HTR-8/SVneo (cell line): ENCODE data around the gene ANKRD49.

Experiments
- DNase-seq: peaks from one replicate; pipeline ENCODE4 v3.0.0; 2011; ENCODE audit warnings: low spot score, mixed read lengths; ENCODE audit not compliant: insufficient read length
- FAIRE-seq: peaks from 2 replicates; lab custom pipeline; 2011; peaks lifted over from hg19 to GRCh38; lab: Jason Lieb, UNC

The ANKRD49 gene, protein sequence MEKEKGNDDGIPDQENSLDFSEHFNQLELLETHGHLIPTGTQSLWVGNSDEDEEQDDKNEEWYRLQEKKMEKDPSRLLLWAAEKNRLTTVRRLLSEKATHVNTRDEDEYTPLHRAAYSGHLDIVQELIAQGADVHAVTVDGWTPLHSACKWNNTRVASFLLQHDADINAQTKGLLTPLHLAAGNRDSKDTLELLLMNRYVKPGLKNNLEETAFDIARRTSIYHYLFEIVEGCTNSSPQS

GRCh38 chr11:94493281-94494125 is at the start of gene ANKRD49, which contains the start of gene MRE11:
Gene ANKRD49, plus strand, starts transcription at chr11:94493984. Its CDS starts 2,710 bp downstream, at chr11:94496694.
Gene MRE11, minus strand, starts transcription at chr11:94493844. Its CDS starts 1,043 bp downstream, at chr11:94492801.
- peak; percentile 93 for DNase-seq
- peak; percentile 99 for FAIRE-seq

DNA sequence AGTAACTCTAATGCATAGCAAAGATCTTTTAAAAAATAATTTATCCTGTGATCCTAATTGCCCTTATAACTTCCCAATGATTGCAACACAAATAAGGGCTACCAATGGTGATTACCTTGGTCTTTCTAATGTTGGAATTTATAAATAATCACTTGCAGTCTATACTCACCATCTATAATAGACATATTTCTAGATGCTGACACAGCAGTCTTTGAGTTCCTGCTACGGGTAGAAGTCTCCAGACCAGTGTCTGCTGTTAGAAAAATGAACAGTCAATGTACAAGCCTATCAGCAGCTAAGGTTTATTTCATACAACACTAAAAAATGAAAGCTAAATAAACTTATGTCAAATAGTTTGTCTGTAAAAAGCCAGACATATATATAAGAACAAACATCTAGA is 48.1 kb upstream of the ANKRD49 start:
- DNase-seq (no peak), FAIRE-seq (no peak)

- DNase-seq (no peak), FAIRE-seq (no peak)
Observed at GRCh38 chr11:94447149-94447548, 46.6 kb upstream of the ANKRD49 start.

DNA sequence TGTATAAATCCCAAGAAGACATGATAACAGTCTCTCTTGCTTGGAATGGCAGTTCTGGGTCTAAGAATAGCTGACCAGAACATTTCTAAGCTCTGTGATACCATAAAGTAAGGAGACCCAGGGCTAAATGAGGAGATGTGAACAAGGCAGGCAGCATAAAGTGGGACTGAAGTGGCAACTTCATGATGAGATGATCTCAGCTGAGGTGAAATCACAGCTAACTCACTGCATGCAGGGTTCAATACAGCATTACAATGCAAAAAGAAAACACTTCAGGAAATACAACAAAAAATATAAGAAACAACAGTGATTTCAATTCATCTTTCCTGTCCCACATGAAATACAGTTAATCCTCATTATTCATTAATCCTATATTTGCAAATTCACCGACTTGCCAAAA is 44.8 kb upstream of the ANKRD49 start:
- no peak for FAIRE-seq
- DNase-seq: no peak

- DNase-seq (no peak), FAIRE-seq (peak; percentile 86)
Observed at GRCh38 chr11:94449437-94449836, 44.3 kb upstream of the ANKRD49 start.

DNA sequence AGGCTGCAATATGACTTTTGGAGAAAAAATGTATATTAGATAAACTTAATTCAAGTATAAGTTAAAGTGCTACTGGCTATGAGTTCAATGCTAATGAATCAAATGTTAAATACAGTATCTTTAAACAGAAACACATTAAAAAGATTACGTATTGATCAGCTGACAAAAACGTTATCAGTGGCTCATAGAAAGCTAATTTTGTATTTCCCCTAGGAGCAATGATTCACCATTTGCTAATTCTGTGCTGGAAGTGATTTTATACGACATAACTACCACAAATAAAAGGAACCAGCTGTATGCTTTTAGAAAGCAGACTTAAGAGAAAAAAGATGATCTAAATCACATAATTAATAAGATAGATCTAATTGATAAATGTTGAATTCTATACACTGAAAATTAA is 43.7 kb upstream of the ANKRD49 start:
- DNase-seq: no peak
- no peak for FAIRE-seq

- DNase-seq (no peak), FAIRE-seq (no peak)
Observed at GRCh38 chr11:94452988-94453387, 40.8 kb upstream of the ANKRD49 start.

DNA sequence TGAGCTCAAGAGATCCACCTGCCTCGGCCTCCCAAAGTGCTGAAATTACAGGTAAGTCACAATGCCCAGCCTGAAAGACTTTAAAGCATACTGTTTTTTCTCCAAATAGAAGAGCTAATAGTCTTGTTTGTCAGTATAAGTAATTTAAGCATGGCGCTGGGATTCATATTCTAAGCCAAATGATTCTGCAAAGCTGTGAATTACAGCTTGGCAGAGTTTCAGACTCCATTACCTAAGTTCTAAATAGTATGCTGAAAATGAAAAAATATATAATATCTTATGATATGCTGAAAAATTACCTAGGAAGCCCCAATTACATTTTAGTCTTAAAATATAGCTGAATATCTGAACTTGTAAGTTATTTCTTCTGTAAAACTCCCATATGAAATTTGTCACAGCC is 39.5 kb upstream of the ANKRD49 start:
- FAIRE-seq (no peak), DNase-seq (no peak)

DNA sequence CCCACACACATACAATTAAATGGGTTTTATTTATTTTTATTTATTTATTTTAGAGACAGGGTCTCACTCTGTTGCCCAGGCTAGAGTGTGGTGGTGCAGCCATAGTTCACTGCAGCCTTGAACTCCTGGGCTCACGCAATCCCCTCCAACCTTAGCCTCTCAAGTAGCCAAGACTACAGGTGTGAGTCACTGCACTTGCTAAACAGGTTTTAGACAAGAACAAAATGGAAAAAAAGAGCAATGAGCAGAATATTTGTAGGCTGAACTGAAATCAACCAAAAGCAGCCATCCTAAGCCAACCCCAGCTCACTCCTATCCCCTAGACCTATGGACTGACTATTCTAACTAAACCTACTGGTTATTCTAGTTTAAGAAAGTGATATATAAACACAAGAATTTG is 37.9 kb upstream of the ANKRD49 start:
- DNase-seq (no peak), FAIRE-seq (no peak)

- no peak for FAIRE-seq
- no peak for DNase-seq
Observed at GRCh38 chr11:94457118-94458029, 36.4 kb upstream of the ANKRD49 start.

DNA sequence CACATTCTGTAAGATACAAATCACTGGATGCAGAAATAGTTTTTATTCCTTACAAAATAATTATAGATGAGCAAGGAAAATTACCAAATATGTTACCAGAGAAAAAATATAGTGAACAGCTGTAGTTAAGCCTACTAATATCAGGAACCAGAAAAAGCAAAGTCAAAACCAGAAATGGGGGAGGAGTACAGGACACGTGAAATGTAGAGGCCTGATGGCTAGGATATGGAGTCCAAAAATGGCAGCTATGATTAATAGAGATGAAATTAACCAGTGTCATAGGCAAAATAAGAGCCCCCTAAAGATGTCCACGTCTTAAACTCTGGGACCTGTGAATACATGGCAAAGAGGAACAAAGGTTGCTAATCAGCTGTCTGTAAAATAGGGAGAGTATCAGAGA is 34.2 kb upstream of the ANKRD49 start:
- DNase-seq: no peak
- FAIRE-seq: no peak

DNA sequence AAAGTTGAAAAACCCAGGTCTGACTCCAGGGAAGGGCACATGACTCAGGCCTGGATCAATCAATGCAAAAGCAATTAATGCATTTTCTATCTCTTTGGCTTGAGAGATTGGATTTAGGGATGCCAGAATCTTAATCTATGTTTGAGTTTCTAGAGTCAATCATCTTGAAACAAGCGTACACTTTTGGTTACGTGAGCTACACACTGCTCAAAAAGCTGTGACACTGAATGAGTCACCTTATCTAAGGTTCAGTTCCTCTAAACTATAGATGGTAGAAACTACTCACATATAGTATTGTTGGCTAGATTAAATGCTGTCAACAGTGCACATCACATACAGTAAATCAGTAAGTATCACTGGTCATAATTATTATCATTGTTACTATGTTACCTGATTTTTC is 24.4 kb upstream of the ANKRD49 start:
- no peak for FAIRE-seq
- DNase-seq: no peak

DNA sequence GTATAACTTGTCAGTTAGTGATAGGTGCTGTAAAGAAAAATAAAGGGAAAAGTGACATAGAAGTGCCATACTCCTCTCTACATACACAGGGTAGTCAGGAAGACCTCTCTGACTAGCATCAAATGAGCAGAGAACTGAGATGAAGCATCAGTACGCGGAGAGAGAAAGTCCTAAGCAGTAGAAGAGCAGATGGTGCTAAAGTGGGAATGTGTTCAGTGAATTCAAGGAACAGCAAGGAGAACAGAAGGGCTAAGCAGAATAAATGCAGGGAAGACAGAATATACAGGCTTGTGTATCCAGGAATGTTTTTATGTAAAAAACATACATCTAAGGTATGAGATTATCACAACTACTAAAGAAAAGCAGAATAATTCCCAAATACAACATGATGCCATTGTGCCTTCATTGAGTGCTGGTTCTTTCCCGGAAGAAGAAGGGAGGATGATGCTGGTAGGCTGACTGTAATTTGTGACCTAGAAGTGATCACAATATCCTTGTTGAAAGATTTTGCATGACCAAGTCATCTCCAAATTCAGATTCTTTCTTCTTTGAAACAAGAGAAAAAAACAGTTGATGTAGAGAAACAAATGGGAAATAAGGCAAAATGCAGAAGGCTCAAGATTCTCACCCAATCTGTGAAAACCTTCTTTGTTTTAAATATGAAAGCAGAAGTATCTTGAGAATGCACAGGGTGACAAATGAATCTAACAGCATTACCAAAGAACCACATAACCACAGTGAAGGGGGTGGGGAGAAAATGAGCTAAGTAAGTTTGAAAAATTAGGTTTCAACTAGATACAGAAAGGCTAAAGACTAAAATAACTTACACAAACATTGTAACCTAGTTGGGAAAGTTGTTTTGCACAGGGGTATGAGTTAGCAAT is 20.6 kb upstream of the ANKRD49 start:
- no peak for FAIRE-seq
- no peak for DNase-seq

DNA sequence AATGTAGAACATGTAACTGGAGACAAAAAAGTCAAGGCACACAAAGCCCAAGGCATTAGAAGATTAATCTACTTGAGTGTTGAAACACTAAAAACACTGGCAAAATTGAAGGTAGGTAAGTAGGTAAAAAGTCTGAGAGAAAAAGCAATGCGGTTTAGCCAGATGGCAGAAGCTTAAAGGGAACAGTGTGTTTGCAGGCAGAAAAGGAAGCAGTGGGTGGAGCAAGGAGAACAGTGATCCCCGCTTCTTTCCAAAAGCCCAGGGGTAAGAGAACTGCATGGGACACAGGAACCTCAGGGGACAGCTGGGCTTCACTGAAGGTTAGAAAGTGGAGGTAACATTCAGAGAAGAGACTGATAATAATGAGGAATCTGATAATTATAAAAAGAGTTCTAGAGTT is 16.2 kb upstream of the ANKRD49 start:
- FAIRE-seq: no peak
- DNase-seq: no peak

DNA sequence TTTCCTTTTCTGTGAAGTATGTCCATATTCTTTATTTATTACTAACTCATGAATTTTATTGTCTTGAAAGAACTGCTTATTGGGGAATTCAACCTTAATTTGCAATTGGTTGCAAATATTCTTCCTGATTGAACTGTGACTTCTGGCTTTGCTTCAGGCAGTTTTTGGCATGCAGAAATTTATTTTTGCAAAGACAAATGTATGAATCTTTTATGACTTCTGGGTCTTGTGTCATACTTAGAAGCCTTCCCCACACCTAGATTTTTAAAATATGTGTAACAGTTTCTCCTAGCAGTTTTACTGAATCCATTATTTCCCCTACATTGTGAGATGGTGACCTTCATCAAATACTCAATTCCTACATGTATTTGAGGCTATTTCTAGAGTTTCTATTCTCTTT is 12.4 kb upstream of the ANKRD49 start:
- no peak for DNase-seq

GRCh38 chr11:94486068-94486467 is 7.7 kb upstream of the ANKRD49 start:
- FAIRE-seq: no peak

More for the DNA sequence above, 12.4 kb upstream of the ANKRD49 start:
- FAIRE-seq: no peak

DNA sequence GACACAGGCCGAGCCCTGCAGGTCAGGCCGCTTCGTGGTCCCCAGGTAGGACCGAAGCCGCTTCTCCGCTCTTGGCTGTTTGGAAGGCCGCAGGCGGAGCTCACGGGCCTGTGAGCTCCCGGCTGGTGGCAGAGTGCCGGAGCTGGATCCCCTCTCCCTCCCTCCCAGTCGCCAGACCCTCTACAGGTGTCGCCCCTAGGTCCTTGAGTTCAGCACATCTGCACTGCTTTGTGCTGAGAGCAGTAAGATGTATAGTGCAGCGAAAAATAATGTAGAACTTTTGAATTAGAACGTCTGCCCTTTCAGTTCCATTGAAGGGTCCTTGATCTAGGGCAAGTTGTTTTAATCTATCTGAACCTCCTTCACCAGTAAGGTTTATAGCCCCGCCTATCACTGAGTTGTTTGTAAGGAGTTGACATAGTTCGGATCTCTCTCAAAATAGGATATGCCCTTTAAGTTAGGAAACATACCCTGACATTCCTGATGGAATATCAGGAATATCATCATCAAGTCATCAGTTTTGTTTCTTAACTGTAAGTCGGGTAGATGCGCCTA is 419 bp downstream of the ANKRD49 start:
- DNase-seq (no peak), FAIRE-seq (no peak)

More at GRCh38 chr11:94486068-94486467, 7.7 kb upstream of the ANKRD49 start:
- DNase-seq: no peak

DNA sequence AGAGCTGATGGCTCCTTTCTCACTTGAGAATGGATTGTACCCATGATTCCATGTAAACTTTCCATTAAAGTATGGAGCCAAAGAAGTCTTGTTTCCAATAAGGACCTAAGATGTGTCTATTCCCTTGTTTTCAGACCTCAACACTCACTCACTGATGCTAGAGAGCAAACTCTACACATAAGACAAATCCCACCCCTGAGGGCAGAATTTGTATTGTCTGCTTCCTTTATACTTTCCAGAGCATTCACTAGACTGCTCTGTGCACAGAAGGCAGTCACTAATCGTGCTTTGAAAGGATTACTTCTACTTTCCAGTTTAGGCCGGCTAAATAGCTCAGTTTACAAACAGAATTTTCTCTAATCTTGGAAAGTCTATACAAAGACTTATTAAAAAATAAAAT is 6.4 kb downstream of the ANKRD49 start:
- no peak for DNase-seq
- no peak for FAIRE-seq

DNA sequence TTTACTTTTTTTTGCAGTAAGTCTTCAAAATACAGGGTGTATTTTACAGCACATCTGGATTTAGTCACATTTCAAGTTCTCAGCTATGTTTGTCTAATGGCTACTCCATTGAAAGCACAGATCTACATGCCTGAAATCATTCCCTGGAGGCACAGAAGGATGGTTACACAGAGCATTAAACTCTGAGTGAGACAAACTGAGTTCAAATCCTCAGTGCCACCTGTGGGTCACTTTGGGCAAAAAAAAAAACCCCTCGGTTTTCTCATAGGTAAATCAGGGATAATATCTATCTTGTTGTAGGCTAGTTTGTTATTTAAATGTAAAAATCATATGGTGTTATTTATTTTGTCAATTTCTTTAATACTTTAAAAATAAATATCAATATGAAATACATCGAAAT is 7.7 kb downstream of the ANKRD49 start:
- no peak for FAIRE-seq

More for the DNA sequence above, 7.7 kb downstream of the ANKRD49 start:
- DNase-seq: no peak
